KOPT-K1 (cell line): ENCODE data around the gene SLC6A4.

Experiments used
- H3K27ac ChIP-seq: fragments of 200-600 bp; sonication (generic); 2 replicates; pipeline ENCODE4 v1.5.1; 2016; ENCODE audit warnings: antibody characterized with exemption, mild to moderate bottlenecking, low read depth, low read length; ENCODE audit not compliant: poor library complexity, severe bottlenecking
- H3K36me3 ChIP-seq: fragments of 200-600 bp; sonication (generic); 2 replicates; pipeline ENCODE4 v1.5.1; 2017; ENCODE audit warnings: antibody characterized with exemption, mild to moderate bottlenecking, low read length, moderate library complexity; ENCODE audit not compliant: insufficient read depth
- H3K9me3 ChIP-seq: fragments of 200-600 bp; sonication (generic); 2 replicates; pipeline ENCODE4 v1.5.1; 2017; ENCODE audit warnings: antibody characterized with exemption, low read length, mild to moderate bottlenecking; ENCODE audit not compliant: insufficient read depth, poor library complexity, severe bottlenecking

SLC6A4 gene

DNA sequence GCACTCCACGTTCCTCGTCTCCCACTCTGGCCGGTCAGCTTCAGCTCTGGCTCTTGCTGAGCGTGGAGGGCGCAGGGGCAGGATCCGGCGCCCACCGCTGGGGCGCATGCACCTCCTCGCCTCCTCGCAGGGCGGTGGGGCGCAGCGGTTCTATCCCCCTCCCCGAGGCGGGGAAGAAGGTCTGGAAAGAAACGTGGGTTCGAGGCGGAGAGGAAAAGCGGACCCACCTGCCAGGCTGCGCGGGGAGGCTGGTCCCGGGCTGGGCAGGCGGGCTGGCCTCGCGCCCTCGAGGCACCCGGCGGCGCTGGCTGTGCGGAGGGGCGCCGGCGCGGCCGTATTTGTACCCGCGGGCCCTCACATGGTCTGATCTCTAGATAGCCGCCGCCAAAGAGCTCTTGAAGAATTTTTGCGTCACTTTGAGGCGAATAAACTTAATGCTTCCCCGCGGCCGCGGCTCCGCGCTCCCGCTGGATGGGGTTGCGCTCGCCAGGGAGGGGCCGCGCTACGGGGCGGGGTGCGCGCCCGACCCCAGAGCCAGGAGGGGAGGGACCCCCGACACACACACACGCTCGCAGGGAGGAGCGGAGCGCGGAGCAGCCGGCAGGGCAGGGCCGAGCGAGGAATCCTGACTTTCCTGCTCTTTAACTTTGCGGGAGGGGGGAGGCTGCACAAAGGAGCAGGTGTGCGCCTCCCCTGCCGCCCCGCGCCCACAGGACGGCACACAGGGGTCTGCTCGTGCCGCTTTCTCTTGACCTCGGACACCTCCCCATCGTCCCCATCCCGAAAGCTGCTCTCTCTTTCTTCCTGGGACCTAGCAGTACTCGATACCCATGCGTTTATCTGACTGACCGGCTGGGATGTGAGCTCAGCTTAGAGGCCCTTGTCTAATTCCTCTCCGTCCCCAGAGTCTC is at the start of gene SLC6A4:
Gene SLC6A4 (minus strand): TSS at position 312 of the 911 bp plus-strand sequence. CDS start 13,739 bp downstream, outside the sequence.
- Histone ChIP-seq H3K27ac (no peak within 1 kb of the TSS), H3K9me3 (no peaks in the 10 kb centered on the region)

DNA sequence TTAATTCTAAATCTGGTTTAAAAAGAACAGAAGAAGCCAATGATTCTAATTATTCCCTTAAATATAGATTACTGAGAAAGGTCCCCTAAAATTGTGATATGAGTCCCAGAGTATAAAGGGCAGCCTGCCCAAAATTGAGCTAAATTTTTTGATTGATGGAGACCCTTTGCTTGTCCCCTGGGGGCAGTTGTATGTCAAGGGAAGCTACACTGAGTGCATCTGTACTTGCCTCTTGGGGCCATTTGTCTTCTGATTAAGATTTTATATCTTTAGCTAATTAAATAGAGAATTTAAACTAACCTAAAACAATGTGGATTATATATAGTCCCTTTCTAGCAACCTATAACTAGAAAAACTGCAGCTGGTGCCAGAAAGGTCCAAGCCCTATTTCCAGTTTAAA is 43.7 kb upstream of the SLC6A4 start:
- Histone ChIP-seq H3K9me3 (no peaks in the 10 kb centered on the region), H3K27ac (no peak overlapping the region), H3K36me3 (peaks cover 100% of the 10 kb centered on the region)

More for the DNA sequence above, at the start of gene SLC6A4:
- H3K36me3 ChIP-seq, result no peaks in the 10 kb centered on the region

GRCh38 chr17:30278032-30278431 is 42.5 kb upstream of the SLC6A4 start:
- Histone ChIP-seq H3K9me3 (no peaks in the 10 kb centered on the region), H3K36me3 (peaks cover 100% of the 10 kb centered on the region), H3K27ac (no peak overlapping the region)

GRCh38 chr17:30275911-30276310 is 40.4 kb upstream of the SLC6A4 start:
- H3K9me3 ChIP-seq, result no peaks in the 10 kb centered on the region
- no peak overlapping the region for H3K27ac ChIP-seq
- H3K36me3 ChIP-seq, result peaks cover 100% of the 10 kb centered on the region

- no peak overlapping the region for H3K27ac ChIP-seq
- peaks cover 100% of the 10 kb centered on the region for H3K36me3 ChIP-seq
- no peaks in the 10 kb centered on the region for H3K9me3 ChIP-seq
Measured at GRCh38 chr17:30274887-30275286, 39.4 kb upstream of the SLC6A4 start.

DNA sequence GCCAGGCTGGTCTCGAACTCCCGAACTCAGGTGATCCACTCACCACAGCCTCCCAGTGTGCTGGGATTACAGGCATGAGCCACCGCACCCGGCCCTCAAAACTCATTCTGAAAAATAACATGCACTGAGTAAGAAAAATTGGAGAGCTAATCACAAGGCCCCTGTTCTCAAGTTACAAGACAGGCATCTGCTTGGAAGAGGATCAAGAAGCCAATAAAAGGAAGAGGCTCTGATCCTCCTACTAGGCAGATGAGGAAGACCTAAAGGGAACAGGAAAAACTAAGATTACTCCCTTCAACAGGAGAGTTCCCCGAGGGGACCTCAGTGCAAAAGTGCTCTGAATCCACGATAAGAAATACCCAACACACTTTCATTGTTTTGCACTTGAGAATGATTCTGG is 37.9 kb upstream of the SLC6A4 start:
- H3K27ac ChIP-seq, result no peak overlapping the region
- H3K36me3 ChIP-seq, result peaks cover 99% of the 10 kb centered on the region
- no peaks in the 10 kb centered on the region for H3K9me3 ChIP-seq

DNA sequence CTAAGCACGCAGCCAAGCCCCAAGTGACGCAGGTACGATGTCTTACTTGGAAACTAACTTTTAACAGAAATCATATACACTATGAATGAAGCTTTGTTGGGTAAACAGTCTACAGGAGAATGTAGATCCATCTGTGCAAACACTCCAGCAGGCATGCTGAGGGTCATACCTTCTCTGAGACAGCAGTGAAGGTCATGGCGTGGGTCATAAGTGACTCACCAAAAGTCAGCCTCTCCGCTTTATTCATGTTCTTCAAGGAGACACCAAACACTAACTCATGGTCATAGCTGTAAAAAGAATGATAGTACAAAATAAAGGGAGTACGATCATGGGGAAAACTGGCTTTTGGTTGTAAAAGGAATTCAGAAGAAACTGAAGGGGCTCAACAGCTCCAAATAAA is 35.6 kb upstream of the SLC6A4 start:
- peaks cover 98% of the 10 kb centered on the region for H3K36me3 ChIP-seq
- H3K27ac ChIP-seq, result no peak overlapping the region
- no peaks in the 10 kb centered on the region for H3K9me3 ChIP-seq

DNA sequence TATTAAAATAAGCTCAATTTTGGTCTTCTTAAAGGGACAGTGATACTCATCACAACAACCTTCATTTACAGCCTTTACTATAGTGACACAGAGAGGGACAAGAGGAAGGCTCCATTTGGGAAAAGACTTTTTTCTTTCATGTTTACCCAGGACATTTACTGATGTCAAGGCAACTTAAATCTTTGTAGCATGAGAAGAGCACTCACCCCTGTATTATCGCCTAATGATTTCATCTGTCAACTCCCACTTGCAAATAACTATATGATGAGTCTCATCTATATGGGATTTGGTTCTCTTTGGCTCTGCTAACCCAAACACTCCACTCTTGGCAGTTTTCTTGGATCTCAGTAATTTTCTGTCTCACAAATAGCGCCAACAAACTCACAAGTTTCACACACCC is 32.1 kb upstream of the SLC6A4 start:
- peaks cover 97% of the 10 kb centered on the region for H3K36me3 ChIP-seq

GRCh38 chr17:30263552-30264333 is 28.2 kb upstream of the SLC6A4 start:
- Histone ChIP-seq H3K36me3 (peaks cover 98% of the 10 kb centered on the region), H3K9me3 (no peaks in the 10 kb centered on the region), H3K27ac (no peak overlapping the region)

More for the DNA sequence above, 32.1 kb upstream of the SLC6A4 start:
- Histone ChIP-seq H3K27ac (no peak overlapping the region), H3K9me3 (no peaks in the 10 kb centered on the region)

DNA sequence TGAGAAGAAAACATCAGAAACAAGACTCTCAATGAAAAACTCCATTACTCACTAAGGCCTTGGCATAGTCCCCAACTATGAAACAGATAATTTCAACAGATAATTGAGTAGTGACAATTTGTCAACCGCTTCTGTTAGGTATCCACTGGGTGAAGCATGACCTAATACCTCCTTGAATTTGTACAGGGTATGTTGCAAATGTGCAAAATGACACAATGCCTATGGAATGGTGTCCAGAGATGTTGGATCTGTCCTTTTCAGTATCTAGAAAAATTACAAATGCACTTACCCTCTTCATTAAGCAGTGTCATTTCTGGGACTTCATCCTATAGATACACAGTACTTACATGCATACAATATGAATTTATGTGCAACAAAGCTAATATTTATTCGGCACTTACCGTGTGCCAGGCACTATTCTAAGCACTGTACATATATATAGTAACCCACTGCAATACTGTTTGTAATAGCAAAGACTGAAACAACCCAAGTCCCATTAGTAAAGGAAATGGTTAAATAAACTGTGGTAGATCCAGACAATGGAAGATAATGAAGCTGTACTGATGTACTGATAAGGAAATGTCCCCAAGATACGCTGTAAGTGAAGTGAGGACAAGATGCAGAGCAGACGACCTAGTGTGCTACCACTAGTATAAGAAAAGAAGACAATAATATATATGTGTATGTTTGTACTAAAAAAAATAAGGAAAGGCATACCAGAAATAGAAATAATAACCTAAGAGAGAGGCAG is 21.4 kb upstream of the SLC6A4 start:
- H3K9me3 ChIP-seq, result no peaks in the 10 kb centered on the region
- H3K36me3 ChIP-seq, result peaks cover 96% of the 10 kb centered on the region
- no peak overlapping the region for H3K27ac ChIP-seq

DNA sequence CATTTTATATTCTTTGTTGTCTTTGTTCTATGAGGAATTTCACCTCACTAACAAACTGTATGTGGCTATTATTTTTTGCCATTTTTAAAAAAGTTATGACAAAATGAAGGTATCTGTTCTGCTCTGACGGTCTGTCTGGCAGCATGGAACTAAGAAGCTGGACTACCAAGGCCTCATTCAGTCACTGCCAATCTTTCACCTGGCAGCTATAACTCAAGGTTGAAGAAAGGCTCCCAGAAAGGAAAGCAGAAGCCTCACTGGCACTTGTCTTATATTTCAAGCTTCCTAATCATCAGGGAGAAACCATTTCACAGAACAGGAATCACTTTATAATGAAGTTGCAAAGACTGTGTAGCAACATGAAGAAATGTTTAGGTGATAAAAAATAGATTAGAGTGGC is 18.7 kb upstream of the SLC6A4 start:
- peaks cover 93% of the 10 kb centered on the region for H3K36me3 ChIP-seq
- no peak overlapping the region for H3K27ac ChIP-seq
- H3K9me3 ChIP-seq, result no peaks in the 10 kb centered on the region

GRCh38 chr17:30253312-30253711 is 17.8 kb upstream of the SLC6A4 start:
- peaks cover 93% of the 10 kb centered on the region for H3K36me3 ChIP-seq

DNA sequence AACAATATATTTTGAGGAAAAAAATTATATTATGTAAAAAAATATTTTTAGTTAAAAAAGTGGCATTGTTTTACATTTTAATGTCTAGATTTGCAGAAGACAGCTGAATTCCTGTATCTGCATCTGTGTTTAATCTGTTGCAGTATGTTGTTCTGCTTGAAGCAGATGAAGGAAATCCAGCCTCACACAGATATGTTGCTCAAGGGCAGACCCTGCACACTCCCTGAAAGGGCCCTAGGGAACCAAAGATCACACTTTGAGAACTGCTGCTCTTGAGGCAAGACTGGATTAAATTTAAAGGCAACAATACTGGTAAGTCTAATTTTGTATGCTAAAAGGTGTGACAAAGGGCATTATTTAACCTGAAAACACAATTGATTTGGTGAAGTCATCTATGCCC is 16.4 kb upstream of the SLC6A4 start:
- Histone ChIP-seq H3K36me3 (peaks cover 93% of the 10 kb centered on the region), H3K27ac (no peak overlapping the region), H3K9me3 (no peaks in the 10 kb centered on the region)

More at GRCh38 chr17:30253312-30253711, 17.8 kb upstream of the SLC6A4 start:
- Histone ChIP-seq H3K27ac (no peak overlapping the region), H3K9me3 (no peaks in the 10 kb centered on the region)

DNA sequence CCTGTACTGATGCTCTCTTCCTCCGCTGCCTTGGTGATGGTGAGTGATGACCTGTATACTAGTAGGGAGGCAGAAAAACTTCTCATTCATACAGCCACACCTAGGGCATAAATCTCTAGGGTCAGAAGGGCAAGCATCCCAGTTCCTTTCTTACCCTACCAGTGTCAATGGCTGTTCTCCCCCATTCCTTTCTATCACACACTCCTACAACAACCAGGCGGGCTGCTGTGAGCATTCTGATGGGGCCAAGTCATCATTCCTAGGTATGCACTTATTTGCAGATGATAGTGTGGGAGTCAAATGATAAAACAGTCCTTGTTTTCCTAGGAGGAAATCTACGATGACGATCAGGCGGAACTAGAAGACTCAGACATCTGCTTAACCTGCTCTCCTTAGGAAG is 14.0 kb upstream of the SLC6A4 start:
- Histone ChIP-seq H3K36me3 (peaks cover 76% of the 10 kb centered on the region), H3K9me3 (no peaks in the 10 kb centered on the region), H3K27ac (no peak overlapping the region)

GRCh38 chr17:30248786-30249185 is 13.3 kb upstream of the SLC6A4 start:
- Histone ChIP-seq H3K36me3 (peaks cover 71% of the 10 kb centered on the region), H3K27ac (no peak overlapping the region), H3K9me3 (no peaks in the 10 kb centered on the region)
